ENCODE measurements around the gene SVIL. TPM values are rescaled to one million over a fixed set of nuclear protein-coding genes. Genes with fewer than 3 reads are reported as not detected.

Gene SVIL
- total and polyA plus RNA-seq, 2 of the 13 experiments (the other 11 are each of a cell fraction or from before 2014, with no cell fraction given), result 3.9 to 12.1 TPM

GRCh38 chr10:29595146-29595545, 39.6 kb downstream of the SVIL start:
- in situ Hi-C loops (cut with HindIII; ENCODE audit: extremely low pct_ligation_motif_present, low pct_unique_long_range_greater_than_20kb), result no loop called here
- Histone ChIP-seq H2AFZ (ENCODE audit: low read length) (no peak overlapping the region), H3K27ac (ENCODE audit: extremely low read length, insufficient read depth, low read length) (no peak overlapping the region), H3K9me3 (ENCODE audit: low read length) (no peaks in the 10 kb centered on the region), H3K4me3 (replicated peaks in 1 of 3; ENCODE audit: insufficient read depth in 1 of 3, low read depth in 2 of 3, low read length in 3 of 3) (no peak overlapping the region), H4K20me1 (ENCODE audit: insufficient read depth, low read length) (no peaks in the 10 kb centered on the region), H3K36me3 (replicated peaks in 1 of 2; ENCODE audit: control insufficient read depth in 1 of 2, insufficient read depth in 2 of 2, low read length in 2 of 2) (no peaks in the 10 kb centered on the region), H3K4me1 (ENCODE audit: insufficient read depth, low read length) (peaks cover 9% of the 10 kb centered on the region), H3K4me2 (ENCODE audit: low read depth, low read length) (no peak overlapping the region), H3K27me3 (ENCODE audit: control insufficient read depth in 1 of 2, insufficient read depth in 2 of 2, low read length in 2 of 2) (no peaks in the 10 kb centered on the region), H3K9ac (ENCODE audit: insufficient read depth, low read depth, low read length) (no peak overlapping the region), H3K79me2 (ENCODE audit: insufficient read depth, low read length) (no peaks in the 10 kb centered on the region)
- DNase-seq (ENCODE audit: low spot score) (no peak), FAIRE-seq (no peak), ATAC-seq (no peak)
- TF ChIP-seq, protein P1, sequence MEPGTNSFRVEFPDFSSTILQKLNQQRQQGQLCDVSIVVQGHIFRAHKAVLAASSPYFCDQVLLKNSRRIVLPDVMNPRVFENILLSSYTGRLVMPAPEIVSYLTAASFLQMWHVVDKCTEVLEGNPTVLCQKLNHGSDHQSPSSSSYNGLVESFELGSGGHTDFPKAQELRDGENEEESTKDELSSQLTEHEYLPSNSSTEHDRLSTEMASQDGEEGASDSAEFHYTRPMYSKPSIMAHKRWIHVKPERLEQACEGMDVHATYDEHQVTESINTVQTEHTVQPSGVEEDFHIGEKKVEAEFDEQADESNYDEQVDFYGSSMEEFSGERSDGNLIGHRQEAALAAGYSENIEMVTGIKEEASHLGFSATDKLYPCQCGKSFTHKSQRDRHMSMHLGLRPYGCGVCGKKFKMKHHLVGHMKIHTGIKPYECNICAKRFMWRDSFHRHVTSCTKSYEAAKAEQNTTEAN (CRISPR knock-in tag; conservative IDR thresholded peaks at IDR 0.05), result no peak
- TF ChIP-seq ELF4 (CRISPR knock-in tag; IDR thresholded peaks at IDR 0.05; ENCODE audit: borderline replicate concordance), result no peak
- no peak for TF ChIP-seq ZNF746 (CRISPR knock-in tag; IDR thresholded peaks at IDR 0.05)
- TF ChIP-seq ZNF768 (CRISPR knock-in tag; IDR thresholded peaks at IDR 0.05), result no peak
- TF ChIP-seq ZBTB10 (CRISPR knock-in tag; IDR thresholded peaks at IDR 0.05; ENCODE audit: borderline replicate concordance), result no peak
- no peak for TF ChIP-seq CHCHD3 (CRISPR knock-in tag; IDR thresholded peaks at IDR 0.05)
- no peak for TF ChIP-seq RARA (CRISPR knock-in tag; IDR thresholded peaks at IDR 0.05)
- no peak for TF ChIP-seq ZNF496 (CRISPR knock-in tag; IDR thresholded peaks at IDR 0.05; ENCODE audit: insufficient replicate concordance)
- no peak for TF ChIP-seq NFYC (CRISPR knock-in tag; IDR thresholded peaks at IDR 0.05)
- TF ChIP-seq ZNF136 (CRISPR knock-in tag; IDR thresholded peaks at IDR 0.05; ENCODE audit: low read depth), result no peak
- TF ChIP-seq MEF2D (CRISPR knock-in tag; IDR thresholded peaks at IDR 0.05), result no peak
- no peak for TF ChIP-seq ZC3H4 (CRISPR knock-in tag; IDR thresholded peaks at IDR 0.05; ENCODE audit: borderline replicate concordance)
- ChIA-PET POLR2A (no interaction called here), CTCF (ENCODE audit: low intra/inter-chr PET ratio, low total read pairs) (no interaction called here)
- intact Hi-C loops (cut with micrococcal nuclease; ENCODE audit: unreplicated experiment), result no loop called here
- WGBS (ENCODE audit: low lambda C conversion rate), result over 99% methylated on average over 8 of the region's 8 CpGs
- no TSS peak for BruUV-seq (replicated peaks)
